Skin epidermis (tissue), 12 donors: ENCODE measurements around the gene IRX6.

ENCODE experiments used
- H3K27ac ChIP-seq, 21 experiments: fragments of 200-600 bp; sonication (generic) in 11 of 21; one replicate each; pipeline ENCODE4 v1.5.0; 2020; ENCODE audit warnings: mild to moderate bottlenecking in 3 of 21, inconsistent platforms in 2 of 21, moderate library complexity in 2 of 21
- H3K4me3 ChIP-seq, 7 experiments: fragments of 200-600 bp; sonication (generic) in 2 of 7; one replicate each; pipeline ENCODE4 v1.5.0; 2020; ENCODE audit warnings: inconsistent platforms in 2 of 7, mild to moderate bottlenecking in 2 of 7, moderate library complexity in 1 of 7

Gene IRX6

GRCh38 chr16:55302635-55303034 lies 21.4 kb upstream of the IRX6 start:
- Histone ChIP-seq H3K4me3 (no peak overlapping the region), H3K27ac (no peak overlapping the region)

GRCh38 chr16:55308973-55309372 lies 15.0 kb upstream of the IRX6 start:
- no peak overlapping the region for H3K4me3 ChIP-seq
- no peak overlapping the region for H3K27ac ChIP-seq

- no peak overlapping the region for H3K27ac ChIP-seq
- H3K4me3 ChIP-seq, result no peak overlapping the region
Measured at GRCh38 chr16:55322327-55322726, 1.7 kb upstream of the IRX6 start.

- Histone ChIP-seq H3K4me3 (peak overlapping the region; percentile 4 to 54 (median 36)), H3K27ac (peak overlapping the region in 19 of 21 experiments; percentile 3 to 88 (median 72))
Measured at GRCh38 chr16:55324285-55325079, 479 bp downstream of the IRX6 start.

- H3K4me3 ChIP-seq, result peak overlapping the region; percentile 2 to 54 (median 36)
- H3K27ac ChIP-seq, result peak overlapping the region in 18 of 21 experiments; percentile 0 to 88 (median 72)
Measured at GRCh38 chr16:55325080-55325447, 1.1 kb downstream of the IRX6 start.

GRCh38 chr16:55325458-55326109 lies 1.6 kb downstream of the IRX6 start:
- Histone ChIP-seq H3K27ac (peak overlapping the region in 6 of 21 experiments; percentile 17 to 83 (median 58)), H3K4me3 (peak overlapping the region in 2 of 7 experiments; percentile 25 to 54)

- peak overlapping the region in 1 of 7 experiments; percentile 54 for H3K4me3 ChIP-seq
- H3K27ac ChIP-seq, result peak overlapping the region in 1 of 21 experiments; percentile 24
Measured at GRCh38 chr16:55326261-55327092, 2.5 kb downstream of the IRX6 start.

GRCh38 chr16:55328611-55329569 lies 4.9 kb downstream of the IRX6 start:
- Histone ChIP-seq H3K27ac (peak overlapping the region in 1 of 21 experiments; percentile 38), H3K4me3 (no peak overlapping the region)

GRCh38 chr16:55329791-55330428 lies 5.9 kb downstream of the IRX6 start:
- H3K27ac ChIP-seq, result peak overlapping the region in 2 of 21 experiments; percentile 5 to 38
- H3K4me3 ChIP-seq, result no peak overlapping the region

- H3K4me3 ChIP-seq, result no peak overlapping the region
- peak overlapping the region in 4 of 21 experiments; percentile 5 to 57 (median 15) for H3K27ac ChIP-seq
Measured at GRCh38 chr16:55330781-55331647, 7.0 kb downstream of the IRX6 start.

- Histone ChIP-seq H3K4me3 (no peak overlapping the region), H3K27ac (peak overlapping the region in 1 of 21 experiments; percentile 57)
Measured at GRCh38 chr16:55331648-55332185, 7.7 kb downstream of the IRX6 start.

GRCh38 chr16:55333684-55334083 lies 9.7 kb downstream of the IRX6 start:
- Histone ChIP-seq H3K27ac (no peak overlapping the region), H3K4me3 (no peak overlapping the region)

- Histone ChIP-seq H3K27ac (no peak overlapping the region), H3K4me3 (no peak overlapping the region)
Measured at GRCh38 chr16:55338646-55339045, 14.6 kb downstream of the IRX6 start.

- Histone ChIP-seq H3K27ac (no peak overlapping the region), H3K4me3 (no peak overlapping the region)
Measured at GRCh38 chr16:55340445-55340844, 16.4 kb downstream of the IRX6 start.

GRCh38 chr16:55341681-55342080 lies 17.7 kb downstream of the IRX6 start:
- H3K4me3 ChIP-seq, result no peak overlapping the region
- no peak overlapping the region for H3K27ac ChIP-seq

GRCh38 chr16:55346475-55346874 lies 22.5 kb downstream of the IRX6 start:
- Histone ChIP-seq H3K4me3 (no peak overlapping the region), H3K27ac (no peak overlapping the region)

GRCh38 chr16:55349867-55350266 lies 25.9 kb downstream of the IRX6 start:
- H3K27ac ChIP-seq, result no peak overlapping the region

More at GRCh38 chr16:55349867-55350266, 25.9 kb downstream of the IRX6 start:
- H3K4me3 ChIP-seq, result no peak overlapping the region
